Measurements from ENCODE around the gene NTMT2. TPM values are rescaled to one million over a fixed set of nuclear protein-coding genes. Genes with fewer than 3 reads are reported as not detected.
A peak's percentile ranks its signal among the peaks of the same experiment; 100 is the strongest.

NTMT2 gene
- total RNA-seq, 1 donor, result not detected

GRCh38 chr1:170174395-170174794, 28.6 kb downstream of the NTMT2 start:
- no peak for TF ChIP-seq CTCF (IDR thresholded peaks at IDR 0.05; ENCODE audit: insufficient read depth, low read depth, low read length)
- DNase-seq (ENCODE audit: low read depth), result no peak
- H3K4me3 ChIP-seq (ENCODE audit: low read depth, low read length), result no peak overlapping the region

GRCh38 chr1:170175041-170175440, 29.3 kb downstream of the NTMT2 start:
- peak; percentile 11 for DNase-seq (ENCODE audit: low read depth)
- no peak for TF ChIP-seq CTCF (IDR thresholded peaks at IDR 0.05; ENCODE audit: insufficient read depth, low read depth, low read length)
- H3K4me3 ChIP-seq (ENCODE audit: low read depth, low read length), result no peak overlapping the region

- H3K4me3 ChIP-seq (ENCODE audit: low read depth, low read length), result no peak overlapping the region
- TF ChIP-seq CTCF (IDR thresholded peaks at IDR 0.05; ENCODE audit: insufficient read depth, low read depth, low read length), result no peak
- peak; percentile 13 for DNase-seq (ENCODE audit: low read depth)
Measured at GRCh38 chr1:170175484-170175883, 29.7 kb downstream of the NTMT2 start.

- DNase-seq (ENCODE audit: low read depth), result no peak
- H3K4me3 ChIP-seq (ENCODE audit: low read depth, low read length), result no peak overlapping the region
- no peak for TF ChIP-seq CTCF (IDR thresholded peaks at IDR 0.05; ENCODE audit: insufficient read depth, low read depth, low read length)
Measured at GRCh38 chr1:170176772-170177171, 31.0 kb downstream of the NTMT2 start.

GRCh38 chr1:170182442-170182841, 36.7 kb downstream of the NTMT2 start:
- DNase-seq (ENCODE audit: low read depth), result no peak
- H3K4me3 ChIP-seq (ENCODE audit: low read depth, low read length), result no peak overlapping the region
- no peak for TF ChIP-seq CTCF (IDR thresholded peaks at IDR 0.05; ENCODE audit: insufficient read depth, low read depth, low read length)

GRCh38 chr1:170192546-170192945, 46.8 kb downstream of the NTMT2 start:
- DNase-seq (ENCODE audit: low read depth), result no peak
- no peak for TF ChIP-seq CTCF (IDR thresholded peaks at IDR 0.05; ENCODE audit: insufficient read depth, low read depth, low read length)
- H3K4me3 ChIP-seq (ENCODE audit: low read depth, low read length), result no peak overlapping the region

DNA sequence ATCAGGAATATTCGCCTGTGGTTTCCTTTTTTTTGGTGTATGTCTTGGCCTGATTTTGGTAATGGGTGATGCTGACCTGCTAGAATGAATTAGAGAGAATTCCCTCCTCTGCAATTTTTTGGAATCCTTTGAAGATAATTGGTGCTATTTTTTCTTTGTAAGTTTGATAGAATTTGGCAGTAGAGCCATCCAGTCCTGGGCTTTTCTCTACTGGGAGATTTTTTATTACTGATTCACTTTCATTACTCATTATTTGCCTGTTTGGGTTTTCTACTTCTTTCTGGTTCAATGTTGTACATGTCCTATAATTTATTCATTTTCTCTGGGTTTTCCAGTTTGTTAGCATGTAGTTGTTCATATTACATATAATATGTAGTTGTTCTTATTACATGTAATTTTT, 48.7 kb downstream of the NTMT2 start:
- TF ChIP-seq CTCF (IDR thresholded peaks at IDR 0.05; ENCODE audit: insufficient read depth, low read depth, low read length), result no peak
- no peak for DNase-seq (ENCODE audit: low read depth)
- no peak overlapping the region for H3K4me3 ChIP-seq (ENCODE audit: low read depth, low read length)
